OCI-LY1 (cell line): ENCODE measurements around the gene C4orf54.

Experiments used
- H2AFZ ChIP-seq: fragments of 200-600 bp; sonication (generic), shearing (Covaris generic); 2 replicates; pipeline ENCODE4 v1.6.0; 2014; ENCODE audit warnings: antibody characterized with exemption, mild to moderate bottlenecking, low read length
- H3F3A ChIP-seq: fragments of 200-600 bp; sonication (generic), shearing (Covaris generic); 2 replicates; pipeline ENCODE4 v1.6.0; 2014; ENCODE audit warnings: mild to moderate bottlenecking, antibody characterized with exemption, low read length, moderate library complexity; ENCODE audit not compliant: insufficient read depth
- H3K27ac ChIP-seq: fragments of 200-600 bp; sonication (generic); 2 replicates; pipeline ENCODE4 v1.5.1; 2014; ENCODE audit warnings: low read length, mixed run types, mild to moderate bottlenecking, low read depth; ENCODE audit not compliant: poor library complexity, severe bottlenecking
- H3K27me3 ChIP-seq: fragments of 200-600 bp; sonication (generic); 2 replicates; pipeline ENCODE4 v1.6.0; 2014; ENCODE audit warnings: antibody characterized with exemption, mild to moderate bottlenecking, low read length, moderate library complexity; ENCODE audit not compliant: insufficient read depth
- H3K36me3 ChIP-seq: fragments of 200-600 bp; sonication (generic); 2 replicates; pipeline ENCODE4 v1.6.1; 2014; ENCODE audit warnings: mild to moderate bottlenecking, antibody characterized with exemption, low read length, moderate library complexity, mixed read lengths; ENCODE audit not compliant: insufficient read depth
- H3K4me1 ChIP-seq: fragments of 200-600 bp; sonication (generic); 2 replicates; pipeline ENCODE4 v1.5.1; 2014; ENCODE audit warnings: mild to moderate bottlenecking, low read length, moderate library complexity; ENCODE audit not compliant: insufficient read depth, severe bottlenecking
- H3K4me2 ChIP-seq: fragments of 200-600 bp; sonication (generic), shearing (Covaris generic); 2 replicates; pipeline ENCODE4 v1.6.1; 2014; ENCODE audit warnings: low read length
- H3K4me3 ChIP-seq: fragments of 200-600 bp; sonication (generic); 2 replicates; pipeline ENCODE4 v1.5.1; 2014; ENCODE audit warnings: low read length, low read depth, mild to moderate bottlenecking, mixed read lengths; ENCODE audit not compliant: poor library complexity, severe bottlenecking
- H3K79me2 ChIP-seq: fragments of 200-600 bp; shearing (Covaris generic); 2 replicates; pipeline ENCODE4 v1.6.1; 2016; ENCODE audit warnings: mixed run types, low read length, mixed read lengths; ENCODE audit not compliant: insufficient read depth
- H3K9ac ChIP-seq: fragments of 200-600 bp; sonication (generic), shearing (Covaris generic); 2 replicates; pipeline ENCODE4 v1.6.1; 2014; ENCODE audit warnings: mild to moderate bottlenecking, low read length, mixed read lengths
- H3K9me2 ChIP-seq: fragments of 200-600 bp; sonication (generic), shearing (Covaris generic); 2 replicates; pipeline ENCODE4 v1.6.1; 2014; ENCODE audit warnings: low read depth, mild to moderate bottlenecking, low read length, mixed read lengths
- H3K9me3 ChIP-seq: fragments of 200-600 bp; shearing (Covaris generic); 2 replicates; pipeline ENCODE4 v1.6.1; 2014; ENCODE audit warnings: low read length, mixed read lengths
- H4K20me1 ChIP-seq: fragments of 200-600 bp; sonication (generic), shearing (Covaris generic); 2 replicates; pipeline ENCODE4 v1.6.0; 2016; ENCODE audit warnings: mild to moderate bottlenecking, low read length; ENCODE audit not compliant: insufficient read depth
- CTCF ChIP-seq: fragments of 200-600 bp; sonication (generic), shearing (Covaris generic); IDR thresholded peaks from 2 replicates; pipeline ENCODE4 v1.5.1; 2017; ENCODE audit warnings: mild to moderate bottlenecking, antibody characterized with exemption, low read length, moderate library complexity, mixed read lengths
- EZH2 ChIP-seq: fragments of 200-600 bp; sonication (generic), shearing (Covaris generic); IDR thresholded peaks from 2 replicates; pipeline ENCODE4 v1.8.0; 2017; ENCODE audit warnings: borderline replicate concordance, mixed run types, mild to moderate bottlenecking, antibody characterized with exemption, low read length, moderate library complexity, mixed read lengths

Gene C4orf54

GRCh38 chr4:99637174-99637573 is 20.5 kb downstream of the C4orf54 start:
- H3K27me3 ChIP-seq = no peaks in the 10 kb centered on the region
- TF ChIP-seq CTCF (no peak), EZH2 (no peak)
- H3K36me3 ChIP-seq = no peaks in the 10 kb centered on the region
- no peaks in the 10 kb centered on the region for H3K9me2 ChIP-seq
- no peaks in the 10 kb centered on the region for H3K9me3 ChIP-seq
- H4K20me1 ChIP-seq = no peaks in the 10 kb centered on the region
- H3F3A ChIP-seq = no peaks in the 10 kb centered on the region
- no peak overlapping the region for H2AFZ ChIP-seq
- H3K4me2 ChIP-seq = no peak overlapping the region
- no peak overlapping the region for H3K4me3 ChIP-seq
- peaks cover 24% of the 10 kb centered on the region for H3K4me1 ChIP-seq
- no peak overlapping the region for H3K9ac ChIP-seq
- H3K79me2 ChIP-seq = no peaks in the 10 kb centered on the region
- H3K27ac ChIP-seq = no peak overlapping the region

- no peaks in the 10 kb centered on the region for H4K20me1 ChIP-seq
- no peak overlapping the region for H3K9ac ChIP-seq
- H3K79me2 ChIP-seq = no peaks in the 10 kb centered on the region
- H3K9me2 ChIP-seq = no peaks in the 10 kb centered on the region
- no peaks in the 10 kb centered on the region for H3F3A ChIP-seq
- no peaks in the 10 kb centered on the region for H3K9me3 ChIP-seq
- no peaks in the 10 kb centered on the region for H3K36me3 ChIP-seq
- no peak overlapping the region for H3K27ac ChIP-seq
- no peak overlapping the region for H3K4me2 ChIP-seq
- no peak overlapping the region for H3K4me3 ChIP-seq
- peaks cover 31% of the 10 kb centered on the region for H3K4me1 ChIP-seq
- H2AFZ ChIP-seq = no peak overlapping the region
- TF ChIP-seq CTCF (no peak), EZH2 (no peak)
- no peaks in the 10 kb centered on the region for H3K27me3 ChIP-seq
These were observed 21.2 kb downstream of the C4orf54 start for GRCh38 chr4:99636422-99636821.

- no peaks in the 10 kb centered on the region for H3K36me3 ChIP-seq
- H3K4me1 ChIP-seq = peaks cover 31% of the 10 kb centered on the region
- H3K79me2 ChIP-seq = no peaks in the 10 kb centered on the region
- no peaks in the 10 kb centered on the region for H3F3A ChIP-seq
- no peak overlapping the region for H3K4me2 ChIP-seq
- no peaks in the 10 kb centered on the region for H4K20me1 ChIP-seq
- H3K4me3 ChIP-seq = no peak overlapping the region
- no peaks in the 10 kb centered on the region for H3K9me2 ChIP-seq
- H3K27me3 ChIP-seq = no peaks in the 10 kb centered on the region
- no peak for TF ChIP-seq EZH2
- TF ChIP-seq CTCF = no peak
- H3K27ac ChIP-seq = no peak overlapping the region
- no peak overlapping the region for H3K9ac ChIP-seq
- H3K9me3 ChIP-seq = no peaks in the 10 kb centered on the region
- H2AFZ ChIP-seq = no peak overlapping the region
These were observed 22.0 kb downstream of the C4orf54 start for GRCh38 chr4:99635601-99636000.
